NCI-H2196 treated with DMSO at 0.1 percent for 48 hours (cell line): Measurements from ENCODE around the gene OTUB2.

Source experiments
- DNase-seq: peaks from one replicate; lab custom pipeline; 2025; ENCODE audit not compliant: unreplicated experiment; lab: John Stamatoyannopoulos, UW

OTUB2 gene

DNA sequence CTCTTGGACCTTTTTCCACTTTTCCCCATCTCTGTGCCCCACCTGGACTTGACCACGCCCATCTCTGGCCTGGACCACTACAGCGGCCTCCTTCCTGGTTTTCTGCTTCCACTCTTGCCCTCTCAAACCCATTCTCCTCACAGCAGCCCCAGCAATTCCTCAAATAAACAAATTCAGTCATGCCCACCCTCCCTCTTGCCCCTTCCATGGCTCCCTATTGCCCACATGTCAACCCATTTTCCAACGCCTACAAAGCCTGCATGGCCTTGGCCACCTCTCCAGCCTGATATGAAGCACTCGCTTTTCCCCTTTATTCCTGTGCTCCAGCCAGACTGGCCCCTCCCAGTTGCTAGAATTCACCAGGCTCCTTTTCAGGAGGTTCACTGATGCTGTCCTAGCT lies 5.9 kb upstream of the OTUB2 start:
- no peak for DNase-seq

DNA sequence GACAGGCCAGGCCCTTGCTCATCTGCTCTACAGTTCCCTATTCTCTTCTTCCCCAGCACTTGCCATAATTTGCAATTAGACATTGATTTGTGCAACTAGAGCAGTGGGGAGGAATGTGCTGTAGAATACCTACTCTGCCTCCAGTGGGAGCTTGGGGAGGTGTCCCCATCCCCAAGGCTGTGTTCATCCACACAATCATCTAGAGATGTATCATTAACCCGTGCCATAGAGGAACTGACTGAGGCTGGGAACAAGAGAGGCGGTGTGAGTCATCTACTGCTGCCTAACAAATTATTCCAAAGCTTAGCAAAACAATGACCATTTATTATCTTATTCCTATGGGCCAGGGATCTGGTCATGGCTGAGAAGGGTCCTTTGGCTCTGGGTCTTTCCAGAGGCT lies 5.1 kb upstream of the OTUB2 start:
- DNase-seq, result no peak

DNA sequence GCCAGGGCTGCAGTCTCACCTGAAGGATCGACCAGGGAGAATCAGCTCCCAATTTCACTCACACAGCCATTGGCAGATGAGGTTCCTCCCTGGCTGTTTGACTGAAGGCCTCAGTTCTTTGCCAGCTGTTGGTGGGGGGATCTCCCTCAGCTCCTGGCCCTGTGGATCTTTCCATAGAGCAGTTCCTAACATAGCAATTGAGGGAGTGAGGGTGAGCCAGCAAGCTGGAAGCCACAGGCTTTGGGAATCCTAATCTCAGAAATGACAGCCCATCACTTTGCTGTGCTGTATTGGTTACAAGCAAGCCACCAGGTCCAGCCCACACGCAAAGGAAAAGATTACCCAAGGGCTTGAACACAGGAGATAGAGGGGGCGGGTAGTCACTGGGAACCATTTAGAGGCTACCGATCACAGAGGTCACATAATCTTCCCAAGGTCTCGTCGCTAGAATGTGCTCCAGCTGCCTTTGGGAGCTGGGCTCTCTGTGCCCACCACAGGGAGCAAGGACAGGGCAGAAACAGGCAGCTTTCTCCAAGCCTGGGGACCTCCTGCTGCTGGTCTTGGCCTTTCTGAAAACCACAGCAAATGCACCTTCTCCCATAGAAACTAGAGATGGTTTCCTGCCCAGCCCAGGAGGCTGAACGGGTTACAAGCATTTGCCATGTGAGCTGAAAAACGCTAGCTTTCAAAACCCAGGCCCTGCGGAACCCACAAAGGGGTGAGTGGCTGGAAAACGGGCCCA lies 4.6 kb upstream of the OTUB2 start:
- no peak for DNase-seq

DNA sequence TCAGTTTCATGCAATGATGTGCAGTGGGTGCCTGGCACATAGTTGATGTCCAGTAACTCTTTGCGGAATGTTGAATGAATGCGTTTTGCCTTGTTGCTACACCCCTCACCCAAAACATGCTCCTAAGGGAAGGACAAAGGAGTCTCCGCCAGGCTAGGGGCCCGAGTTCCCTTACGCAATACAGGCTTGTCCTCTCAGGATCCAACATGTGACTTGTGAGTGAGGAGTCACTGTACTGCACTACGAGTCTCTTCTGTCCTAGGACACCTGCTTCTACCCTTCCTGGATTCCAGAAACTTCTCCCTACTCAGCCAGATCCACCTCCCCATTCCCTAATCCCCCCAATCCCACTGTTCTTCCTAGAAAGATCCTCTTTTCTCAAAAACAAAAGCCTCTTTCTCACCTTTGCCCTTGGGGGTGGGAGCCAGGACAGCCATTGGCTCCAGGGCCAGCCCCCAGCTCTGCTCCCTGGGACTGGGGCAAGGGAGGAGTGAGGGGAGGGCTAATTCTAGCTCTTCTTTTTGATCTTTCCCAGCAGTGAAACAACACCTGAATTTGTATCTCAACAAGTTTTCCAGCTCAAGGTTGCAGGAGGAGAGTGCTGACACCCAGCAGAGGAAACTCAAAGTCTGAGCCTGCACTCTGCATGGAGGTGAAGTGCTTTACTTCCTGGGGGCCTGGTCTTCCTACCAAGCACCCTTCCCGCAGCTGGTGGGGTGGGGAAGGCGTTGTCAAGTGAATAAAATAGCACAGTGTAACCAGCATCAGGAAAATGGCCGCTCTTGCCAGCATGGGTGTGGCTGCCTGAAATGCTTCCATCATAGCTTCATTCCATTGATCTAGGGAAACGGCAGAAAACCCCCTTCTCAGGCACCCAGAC lies 3.4 kb upstream of the OTUB2 start:
- no peak for DNase-seq

DNA sequence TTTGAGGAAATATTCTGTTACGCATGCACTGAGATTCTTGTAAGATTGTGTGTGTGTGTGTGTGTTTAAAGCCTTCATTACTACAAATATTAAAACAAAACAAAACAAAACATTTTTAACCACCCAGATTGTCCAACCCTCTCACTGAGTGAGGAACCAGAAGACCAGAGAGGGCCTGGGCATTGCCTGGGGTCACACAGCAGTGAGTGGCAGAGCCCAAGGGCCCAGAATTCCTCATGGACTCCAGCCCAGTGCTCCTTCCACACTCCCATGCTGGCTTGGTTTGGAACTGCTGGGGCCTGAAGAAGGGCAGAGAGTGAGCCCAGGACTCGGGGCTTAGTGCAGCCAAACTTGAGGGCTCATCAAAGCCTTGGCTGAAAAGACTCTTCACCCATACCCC lies 1.6 kb upstream of the OTUB2 start:
- no peak for DNase-seq

DNA sequence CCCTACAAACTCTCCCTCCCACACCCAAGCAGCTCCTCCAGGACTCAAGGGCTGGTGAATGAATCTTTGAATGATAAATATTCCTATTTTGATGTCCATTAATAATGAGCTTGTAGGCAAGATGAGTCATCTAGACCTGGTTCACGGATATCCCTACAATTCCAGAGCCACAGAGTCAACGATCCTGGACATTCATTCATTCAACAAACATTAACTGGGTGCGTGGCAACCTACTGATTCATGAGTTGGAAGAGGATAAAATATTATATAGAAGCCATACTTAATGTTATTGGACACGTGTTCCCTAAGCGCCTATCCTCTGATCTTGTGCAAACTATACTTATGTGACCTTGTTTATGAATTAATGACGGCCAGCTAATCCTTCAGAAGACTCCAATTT lies 420 bp upstream of the OTUB2 start:
- no peak for DNase-seq

DNA sequence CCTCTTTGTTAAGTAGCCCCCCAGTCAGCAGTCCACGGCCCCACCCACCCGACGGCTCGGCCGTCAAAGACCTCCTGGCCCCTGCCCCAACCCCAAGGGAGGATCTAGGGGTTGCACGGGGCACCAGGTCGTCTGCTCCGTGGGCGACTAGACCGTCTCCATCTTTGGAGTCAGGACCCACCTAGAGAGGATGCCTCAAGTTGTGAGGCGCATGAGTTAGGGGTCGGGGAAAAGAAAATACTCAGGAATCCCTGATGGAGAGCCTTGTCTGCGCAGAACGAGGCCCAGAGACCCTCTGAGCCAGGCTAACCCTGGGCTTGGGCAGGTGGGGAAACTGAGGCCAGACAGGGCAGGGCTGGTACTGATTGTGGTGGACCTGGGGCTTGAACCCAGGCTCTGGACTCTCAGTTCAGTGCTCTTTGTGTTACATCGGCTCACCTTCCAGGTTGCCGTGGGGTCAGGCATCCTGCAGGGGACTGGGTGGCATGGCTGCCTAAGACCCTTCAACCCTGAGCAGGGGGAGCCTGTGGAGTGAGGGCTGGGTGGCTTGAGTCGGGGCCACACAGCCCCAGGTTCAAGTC lies 839 bp downstream of the OTUB2 start:
- DNase-seq, result no peak

DNA sequence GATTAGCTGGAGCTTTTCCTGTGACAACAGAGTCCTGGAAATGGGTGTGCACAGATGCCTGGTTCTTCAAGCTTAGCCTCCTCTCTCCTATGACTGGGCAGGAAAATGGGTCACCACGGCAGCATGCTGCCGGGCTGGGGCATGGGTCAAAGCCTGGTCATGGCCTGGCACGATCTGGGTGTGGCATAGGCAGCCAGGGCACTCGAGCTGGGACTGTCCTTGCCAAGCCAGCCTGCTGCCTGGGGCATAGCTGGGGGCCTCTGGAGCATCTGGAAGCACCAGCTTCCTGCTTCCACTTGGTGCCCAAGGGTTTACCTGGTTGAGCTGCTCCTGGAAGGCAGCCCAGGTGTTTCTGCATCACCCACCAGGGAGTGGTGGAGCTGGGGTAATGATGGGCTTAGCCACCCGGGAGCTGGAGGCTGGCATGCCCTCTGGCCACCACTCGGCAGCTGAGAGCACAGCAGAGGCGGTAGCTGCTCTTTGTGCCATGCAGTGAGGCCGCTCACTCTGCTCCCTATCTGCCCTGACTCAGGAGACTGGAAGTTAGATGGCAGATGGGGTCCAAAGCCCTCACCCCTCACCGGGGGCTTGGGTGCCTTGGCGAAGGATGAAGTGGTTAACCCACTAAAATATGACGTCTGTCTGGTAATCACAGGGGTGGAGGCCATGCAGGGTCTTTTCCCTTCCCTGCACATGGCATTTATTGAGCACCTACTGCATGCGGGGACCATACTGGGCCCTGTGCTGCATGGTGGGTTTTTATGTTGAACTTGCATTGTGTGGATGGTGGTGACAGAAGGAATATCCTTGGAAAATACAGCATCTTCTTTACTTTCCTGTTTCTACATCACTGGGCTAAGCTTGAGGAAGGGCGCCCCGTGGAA lies 1.7 kb downstream of the OTUB2 start:
- no peak for DNase-seq

DNA sequence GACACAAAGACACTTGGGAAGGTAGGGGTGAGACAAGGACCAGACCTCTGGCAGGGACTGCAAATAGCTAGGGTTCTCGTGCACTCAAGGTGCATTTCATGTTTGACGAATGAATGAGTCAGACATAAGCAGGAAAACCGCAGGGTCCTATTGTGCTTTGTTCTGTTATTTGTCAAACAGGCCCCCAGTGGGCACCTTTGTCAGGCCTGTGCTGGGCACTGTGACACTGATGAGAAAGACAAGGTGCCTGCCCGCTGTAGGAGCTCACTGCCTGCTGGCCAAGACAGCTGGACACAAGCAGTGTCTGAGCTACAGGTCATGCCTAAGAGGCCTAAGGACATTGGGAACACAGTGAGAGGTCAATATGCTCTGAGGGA lies 2.3 kb downstream of the OTUB2 start:
- DNase-seq, result no peak

DNA sequence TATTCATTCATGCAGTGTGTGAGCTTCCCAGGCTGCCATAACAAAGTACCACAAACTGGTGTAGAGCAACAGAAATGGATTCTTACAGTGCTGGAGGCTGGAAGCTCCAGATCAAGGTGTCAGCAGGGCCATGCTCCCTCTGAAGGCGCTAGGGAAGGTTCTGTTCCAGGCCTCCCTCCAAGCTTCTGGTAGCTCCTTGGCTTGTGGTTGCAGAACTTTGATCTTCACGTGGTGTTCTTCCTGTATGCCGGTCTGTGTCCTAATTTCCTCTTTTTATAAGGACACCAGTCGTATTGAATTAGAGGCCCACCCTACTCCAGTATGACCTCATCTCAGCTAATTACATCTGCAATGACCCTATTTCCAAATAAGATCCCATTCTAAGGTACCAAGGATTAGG lies 3.1 kb downstream of the OTUB2 start:
- no peak for DNase-seq

DNA sequence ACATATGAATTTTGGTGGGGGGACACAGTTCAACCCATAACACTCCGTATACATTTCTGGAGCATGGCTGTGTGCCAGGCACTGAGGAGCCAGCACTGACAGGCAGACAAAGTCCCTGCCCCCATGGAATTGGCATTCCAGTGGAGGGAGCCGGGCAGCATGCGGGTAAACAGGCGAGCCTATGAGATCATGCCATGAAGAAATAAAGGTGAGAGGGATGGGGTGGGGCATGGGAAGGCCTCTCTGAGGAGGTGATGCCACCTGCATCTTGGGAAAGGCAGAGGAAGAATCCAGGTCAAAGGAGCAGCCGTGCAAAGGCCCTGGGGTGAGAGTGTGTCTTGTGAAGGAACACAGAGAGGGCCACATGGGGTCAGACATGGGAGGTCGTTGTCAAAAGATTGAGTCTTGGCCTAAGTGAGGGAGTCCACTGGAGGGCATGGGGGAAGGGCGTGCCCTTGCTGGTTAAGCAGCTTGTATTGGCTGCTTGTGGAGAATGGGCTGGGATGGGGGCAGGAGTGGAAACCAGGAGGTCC lies 3.6 kb downstream of the OTUB2 start:
- DNase-seq, result no peak

DNA sequence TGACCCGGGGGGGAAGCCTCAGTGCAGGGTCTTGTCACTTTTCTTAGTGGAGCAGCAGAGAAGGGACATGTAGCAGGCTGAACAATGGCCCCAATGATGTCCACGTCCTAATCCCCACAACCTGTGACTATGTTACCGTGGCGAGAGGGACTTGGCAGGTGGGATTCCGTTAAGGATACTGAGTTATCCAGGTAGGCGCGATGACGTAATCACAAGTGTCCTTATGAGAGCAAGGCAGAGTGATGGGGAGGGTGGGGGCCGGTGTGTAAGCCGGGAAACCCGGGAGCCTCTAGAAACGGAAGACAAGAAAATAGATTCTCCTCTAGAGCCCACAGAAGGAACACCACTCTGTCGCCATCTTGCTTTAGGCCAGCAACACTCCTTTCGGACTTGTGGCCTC lies 4.4 kb downstream of the OTUB2 start:
- no peak for DNase-seq

DNA sequence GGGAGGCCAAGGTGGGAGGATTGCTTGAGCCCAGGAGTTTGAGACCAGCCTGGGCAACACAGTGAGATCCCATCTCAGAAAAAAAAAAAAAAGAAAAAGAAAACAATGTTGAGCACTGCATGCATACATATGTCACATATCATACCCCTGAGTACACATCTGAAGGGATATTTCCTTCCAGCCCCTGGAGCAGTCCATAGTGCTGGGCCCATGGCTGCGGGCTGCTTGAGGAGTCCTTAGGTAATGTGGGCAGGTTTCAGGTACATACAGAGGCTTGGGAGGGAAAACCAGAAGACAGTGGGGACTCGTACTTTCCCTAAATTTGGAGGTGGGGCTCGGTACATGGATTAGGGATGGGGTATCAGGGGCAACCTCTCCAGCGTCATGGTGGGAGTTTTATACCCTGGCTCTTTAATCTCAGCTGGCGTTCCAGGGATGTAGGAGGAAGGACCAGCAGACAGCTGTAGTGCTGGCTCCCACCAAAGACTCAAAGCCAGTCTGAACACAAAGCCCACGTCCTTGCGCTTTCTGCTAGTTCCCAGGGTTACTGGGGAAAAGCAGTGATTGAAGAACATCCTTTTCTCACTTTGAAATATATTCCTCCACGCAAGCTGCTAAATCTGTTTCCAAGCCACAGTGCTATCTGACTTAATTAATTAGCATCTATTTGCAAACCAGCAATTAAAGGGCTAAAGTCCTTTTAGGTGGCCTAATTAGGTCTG lies 5.2 kb downstream of the OTUB2 start:
- no peak for DNase-seq

DNA sequence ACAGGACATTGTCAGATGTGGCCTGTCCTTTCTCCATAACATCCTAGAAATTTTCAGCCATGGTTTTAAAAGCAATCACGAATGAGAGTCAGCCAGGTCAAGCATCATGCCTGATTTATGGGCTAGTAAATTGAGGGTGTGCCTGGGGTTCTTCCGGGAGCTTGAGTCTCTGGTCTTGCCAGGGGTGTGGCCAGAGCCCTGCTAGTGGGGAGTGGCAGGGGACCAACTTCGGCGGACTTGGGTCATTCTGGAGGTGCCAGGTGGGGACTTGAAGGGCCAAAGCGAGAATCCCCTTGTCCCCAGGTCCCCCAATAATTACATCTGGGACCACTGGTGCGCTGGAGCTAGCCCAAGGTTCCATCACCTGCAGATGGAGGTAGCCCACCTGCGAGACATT lies 5.7 kb downstream of the OTUB2 start:
- no peak for DNase-seq

DNA sequence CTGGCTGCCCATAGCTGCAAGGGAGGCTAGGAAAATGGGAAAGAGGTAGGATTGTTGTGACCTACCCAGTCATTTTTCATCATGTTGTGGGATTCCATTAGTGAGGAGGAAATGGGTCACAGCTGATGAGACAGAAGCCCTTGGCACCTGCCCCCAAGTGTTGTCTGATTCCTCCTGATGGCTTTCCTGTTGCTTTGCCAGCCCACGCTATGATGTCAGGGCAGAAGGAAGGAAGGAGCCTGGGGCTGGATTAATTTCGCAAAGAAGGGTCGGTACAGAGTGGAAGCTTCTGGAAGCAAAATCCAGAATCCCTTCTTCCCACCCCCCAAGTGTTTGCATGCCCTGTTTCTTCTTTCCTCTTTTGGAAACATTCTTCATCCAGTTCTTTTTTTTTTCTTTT lies 8.7 kb downstream of the OTUB2 start:
- no peak for DNase-seq

DNA sequence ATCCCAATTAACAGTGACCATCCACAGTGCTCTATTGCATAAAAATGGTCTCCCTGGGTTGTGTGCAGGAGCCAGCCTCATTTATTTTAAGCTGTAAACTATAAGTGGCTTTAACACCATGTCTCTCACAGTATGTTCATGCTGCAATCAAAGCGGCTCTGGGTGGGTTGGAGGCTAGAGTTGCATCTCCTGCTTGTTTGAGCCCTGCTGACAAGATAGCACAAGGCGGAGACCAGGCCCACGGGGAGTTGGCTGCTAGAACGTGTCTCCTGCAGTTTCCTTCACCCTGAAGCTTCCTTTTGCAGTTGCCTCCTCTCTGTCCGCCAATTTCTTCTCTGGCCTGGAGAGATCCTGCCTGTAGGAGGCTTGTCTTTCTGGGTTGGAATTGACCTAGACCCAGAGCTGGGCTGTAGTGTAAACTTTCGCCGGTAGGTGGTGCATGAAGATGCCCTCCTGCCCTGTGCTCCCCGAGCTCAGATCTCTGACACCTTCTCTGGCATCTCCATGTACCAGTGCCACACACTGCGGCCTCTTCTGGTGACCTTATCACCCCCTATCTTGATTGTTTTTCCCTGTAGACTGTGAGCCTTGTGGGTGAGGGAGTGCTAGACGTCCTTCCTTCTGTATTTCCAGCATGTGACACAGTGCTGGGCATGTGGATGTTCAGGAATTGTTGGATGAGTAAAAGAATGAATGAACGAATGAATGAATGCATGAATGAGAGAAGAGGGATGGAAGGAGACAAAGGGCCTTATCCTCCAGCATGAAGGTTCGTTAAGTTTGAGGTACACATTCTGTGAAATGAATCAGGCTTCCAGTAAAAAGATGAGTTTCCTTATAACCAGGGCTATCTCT lies 10.4 kb downstream of the OTUB2 start:
- DNase-seq, result no peak

DNA sequence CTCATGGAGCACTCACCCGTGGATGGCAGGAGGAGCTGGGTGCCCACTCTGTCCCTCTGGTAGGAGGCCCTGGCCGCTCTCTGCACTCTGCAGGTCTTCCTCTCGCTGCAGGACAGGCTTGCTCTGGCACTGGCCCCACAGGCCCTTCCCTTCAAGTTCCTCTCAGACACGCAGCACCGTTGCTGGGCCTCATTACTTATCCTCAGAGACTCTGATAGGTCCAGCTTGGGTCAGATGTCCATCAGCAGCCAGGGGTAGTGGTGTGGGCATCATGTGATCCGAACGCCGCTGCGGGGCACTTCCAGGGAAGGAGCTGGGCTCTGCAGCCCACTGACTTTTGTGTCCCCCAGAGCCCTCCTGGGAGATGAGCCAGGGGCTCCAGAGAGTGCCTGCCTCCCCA lies 11.8 kb downstream of the OTUB2 start:
- no peak for DNase-seq

DNA sequence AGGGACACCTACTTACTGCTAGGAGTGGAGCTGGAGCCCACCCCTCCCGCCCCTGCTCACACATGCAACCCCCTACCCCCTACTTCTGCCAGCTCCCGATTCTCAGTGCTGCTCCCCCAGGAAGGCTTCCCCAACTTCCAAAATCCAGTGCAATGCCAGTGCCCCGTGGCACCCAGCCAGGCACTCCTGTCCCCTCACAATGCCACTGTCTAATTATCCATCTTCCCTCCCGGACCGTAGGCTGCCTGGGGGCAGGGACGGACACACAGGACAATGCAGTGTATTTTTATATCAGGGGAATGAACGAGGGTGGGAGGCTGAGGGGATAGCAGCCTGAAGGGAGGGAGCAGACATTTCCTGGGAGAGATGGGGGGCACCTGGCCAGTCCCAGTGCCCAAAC lies 12.4 kb downstream of the OTUB2 start:
- DNase-seq, result no peak

DNA sequence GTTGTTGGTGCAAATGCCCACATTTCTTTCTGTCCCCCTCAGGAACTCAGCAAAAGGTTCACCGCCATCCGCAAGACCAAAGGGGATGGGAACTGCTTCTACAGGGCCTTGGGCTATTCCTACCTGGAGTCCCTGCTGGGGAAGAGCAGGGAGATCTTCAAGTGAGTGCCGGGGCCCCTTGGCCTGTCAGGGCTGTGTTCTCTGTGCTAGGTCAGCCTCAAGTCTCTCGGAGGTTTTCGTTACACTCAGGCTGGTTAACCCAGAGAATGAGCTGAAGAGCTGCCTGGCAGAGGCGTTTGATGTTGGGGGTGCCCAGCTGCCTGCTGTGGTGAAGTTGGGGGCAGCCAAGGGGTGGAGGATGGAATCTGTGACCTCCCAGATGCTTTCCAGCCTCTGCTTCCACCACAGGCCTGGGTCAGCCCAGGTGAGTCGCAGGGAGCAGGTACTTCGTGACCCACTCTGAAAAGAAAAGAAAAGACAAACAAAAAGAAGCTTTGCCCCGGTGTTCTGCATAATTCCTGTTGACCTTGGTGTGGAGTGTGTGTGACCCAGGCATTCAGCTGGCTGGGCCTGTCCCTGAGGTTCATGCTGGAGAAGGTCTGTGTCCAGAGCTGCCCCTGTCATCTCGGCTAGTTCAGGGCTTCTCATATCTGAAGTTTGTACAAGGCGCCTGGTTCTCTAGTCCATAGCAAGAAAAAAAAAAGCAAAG lies 12.9 kb downstream of the OTUB2 start:
- DNase-seq, result no peak
